ENCODE results near the gene RIC1.
"Not testable (repeated sequence)": the region's sequence is repeated elsewhere in the genome, so short reads cannot be mapped to it uniquely, and the experiment has no call there.

RIC1 gene, protein sequence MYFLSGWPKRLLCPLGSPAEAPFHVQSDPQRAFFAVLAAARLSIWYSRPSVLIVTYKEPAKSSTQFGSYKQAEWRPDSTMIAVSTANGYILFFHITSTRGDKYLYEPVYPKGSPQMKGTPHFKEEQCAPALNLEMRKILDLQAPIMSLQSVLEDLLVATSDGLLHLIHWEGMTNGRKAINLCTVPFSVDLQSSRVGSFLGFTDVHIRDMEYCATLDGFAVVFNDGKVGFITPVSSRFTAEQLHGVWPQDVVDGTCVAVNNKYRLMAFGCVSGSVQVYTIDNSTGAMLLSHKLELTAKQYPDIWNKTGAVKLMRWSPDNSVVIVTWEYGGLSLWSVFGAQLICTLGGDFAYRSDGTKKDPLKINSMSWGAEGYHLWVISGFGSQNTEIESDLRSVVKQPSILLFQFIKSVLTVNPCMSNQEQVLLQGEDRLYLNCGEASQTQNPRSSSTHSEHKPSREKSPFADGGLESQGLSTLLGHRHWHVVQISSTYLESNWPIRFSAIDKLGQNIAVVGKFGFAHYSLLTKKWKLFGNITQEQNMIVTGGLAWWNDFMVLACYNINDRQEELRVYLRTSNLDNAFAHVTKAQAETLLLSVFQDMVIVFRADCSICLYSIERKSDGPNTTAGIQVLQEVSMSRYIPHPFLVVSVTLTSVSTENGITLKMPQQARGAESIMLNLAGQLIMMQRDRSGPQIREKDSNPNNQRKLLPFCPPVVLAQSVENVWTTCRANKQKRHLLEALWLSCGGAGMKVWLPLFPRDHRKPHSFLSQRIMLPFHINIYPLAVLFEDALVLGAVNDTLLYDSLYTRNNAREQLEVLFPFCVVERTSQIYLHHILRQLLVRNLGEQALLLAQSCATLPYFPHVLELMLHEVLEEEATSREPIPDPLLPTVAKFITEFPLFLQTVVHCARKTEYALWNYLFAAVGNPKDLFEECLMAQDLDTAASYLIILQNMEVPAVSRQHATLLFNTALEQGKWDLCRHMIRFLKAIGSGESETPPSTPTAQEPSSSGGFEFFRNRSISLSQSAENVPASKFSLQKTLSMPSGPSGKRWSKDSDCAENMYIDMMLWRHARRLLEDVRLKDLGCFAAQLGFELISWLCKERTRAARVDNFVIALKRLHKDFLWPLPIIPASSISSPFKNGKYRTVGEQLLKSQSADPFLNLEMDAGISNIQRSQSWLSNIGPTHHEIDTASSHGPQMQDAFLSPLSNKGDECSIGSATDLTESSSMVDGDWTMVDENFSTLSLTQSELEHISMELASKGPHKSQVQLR (N-terminal part only)

DNA sequence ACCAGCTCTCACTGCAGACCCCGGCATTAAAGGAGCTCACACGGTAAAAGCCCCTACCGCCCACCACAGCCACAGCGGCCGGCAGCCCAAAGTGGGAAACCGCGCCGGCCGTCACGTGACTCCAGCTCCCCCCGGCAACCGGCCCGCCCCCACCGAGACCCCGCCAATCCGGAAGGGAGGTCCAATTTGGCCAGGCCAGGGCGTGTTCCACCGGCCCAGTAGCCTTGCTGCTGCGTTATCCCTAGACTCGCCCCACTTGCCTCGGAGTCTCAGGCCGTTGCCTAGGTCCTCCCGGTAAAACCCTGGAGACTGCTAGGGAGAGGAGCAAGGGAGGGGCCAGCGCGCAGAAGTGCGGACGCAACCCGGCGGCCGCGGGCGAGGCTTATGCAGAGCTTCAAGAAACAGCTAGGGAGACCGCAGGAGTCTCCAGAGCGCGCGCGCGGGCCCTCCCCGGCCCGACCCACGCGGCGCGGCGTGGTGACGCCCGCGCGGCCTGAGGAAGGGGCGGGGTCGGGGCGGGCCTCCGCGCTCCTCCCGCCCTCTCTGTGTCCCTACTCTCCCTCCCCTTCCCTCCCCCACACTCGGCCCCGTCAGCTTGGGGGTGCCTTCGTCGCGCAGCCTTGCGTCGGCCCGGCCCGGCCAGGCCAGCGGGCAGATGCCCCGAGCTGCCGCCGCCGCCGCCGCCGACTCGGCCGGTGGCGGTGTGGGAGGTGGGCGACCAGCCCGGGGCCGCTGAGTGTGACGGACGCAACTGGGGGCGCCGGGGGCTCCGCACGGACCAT, at the start of gene RIC1:
Gene RIC1, plus strand, starts transcription at position 578 of the 782 bp plus-strand sequence. Its CDS starts 203 bp downstream, at position 781.
- DNase-seq (ENCODE audit: low read depth) = peak; percentile 76

DNA sequence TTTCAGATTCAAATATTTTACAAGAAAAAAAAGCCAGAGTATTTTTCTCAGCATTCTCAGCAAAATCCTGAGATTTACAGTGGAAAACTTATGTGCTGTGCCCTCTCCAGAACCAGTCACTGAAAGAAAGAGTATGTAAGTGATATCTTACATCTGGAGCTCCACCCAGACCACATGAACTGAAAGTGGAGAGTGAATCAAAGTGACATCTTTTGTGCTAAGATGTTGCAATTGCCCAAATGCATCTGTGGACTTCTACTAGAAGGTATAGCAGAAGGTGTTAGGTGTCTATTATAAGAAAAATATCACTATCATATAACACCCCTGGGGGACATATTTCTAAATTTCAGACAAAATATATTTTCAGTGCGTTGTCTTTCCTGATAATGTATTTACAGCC, 49.0 kb upstream of the RIC1 start:
- DNase-seq (ENCODE audit: low read depth) = no peak

DNA sequence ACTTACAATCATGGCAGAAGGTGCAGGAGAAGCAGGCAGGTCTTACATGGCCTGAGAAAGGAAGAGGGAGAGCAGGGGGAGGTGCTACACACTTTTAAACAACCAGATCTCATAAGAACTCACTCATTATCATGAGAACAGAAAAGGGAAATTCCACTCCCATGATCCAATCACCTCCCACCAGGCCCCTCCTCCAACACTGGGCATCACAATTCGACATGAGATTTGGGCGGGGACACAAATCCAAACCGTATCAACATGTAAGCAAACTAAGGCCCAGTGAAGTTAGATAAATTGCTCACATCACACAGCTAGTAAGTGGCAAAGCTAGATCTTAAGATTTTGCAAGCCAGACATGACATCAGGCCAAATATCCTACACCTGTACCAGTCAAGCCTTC, 48.3 kb upstream of the RIC1 start:
- no peak for DNase-seq (ENCODE audit: low read depth)

DNA sequence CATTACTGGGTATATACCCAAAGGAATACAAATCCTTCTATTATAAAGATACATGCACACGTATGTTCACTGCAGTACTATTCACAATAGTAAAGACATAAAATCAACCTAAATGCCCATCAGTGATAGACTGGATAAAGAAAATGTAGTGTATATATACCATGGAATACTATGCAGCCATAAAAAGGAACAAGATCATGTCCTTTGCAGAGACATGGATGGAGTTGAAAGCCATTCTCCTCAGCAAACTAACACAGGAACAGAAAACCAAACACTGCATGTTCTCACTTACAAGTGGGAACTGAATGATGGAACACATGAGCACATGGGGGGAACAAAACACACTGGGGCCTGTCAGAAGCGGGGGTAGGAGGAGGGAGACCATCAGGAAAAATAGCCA, 47.2 kb upstream of the RIC1 start:
- not testable (repeated sequence) for DNase-seq (ENCODE audit: low read depth)

DNA sequence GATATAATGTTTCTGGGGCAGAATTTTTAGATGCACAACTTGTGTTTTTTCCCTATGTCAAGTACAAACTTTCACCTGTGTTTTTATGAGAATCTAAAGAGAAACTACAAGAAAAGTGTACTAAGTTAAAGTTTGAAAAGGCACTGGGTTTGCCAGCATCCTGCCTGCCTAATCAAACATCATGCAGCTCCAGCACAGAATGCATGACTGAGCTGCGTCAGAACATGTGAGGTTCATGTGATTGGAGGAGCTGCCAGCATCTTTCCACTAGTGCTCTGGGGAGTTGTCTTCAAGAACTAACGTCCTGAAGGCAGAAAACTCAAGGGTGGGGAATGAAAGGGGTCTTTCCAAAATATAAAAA, 46.1 kb upstream of the RIC1 start:
- DNase-seq (ENCODE audit: low read depth) = no peak

DNA sequence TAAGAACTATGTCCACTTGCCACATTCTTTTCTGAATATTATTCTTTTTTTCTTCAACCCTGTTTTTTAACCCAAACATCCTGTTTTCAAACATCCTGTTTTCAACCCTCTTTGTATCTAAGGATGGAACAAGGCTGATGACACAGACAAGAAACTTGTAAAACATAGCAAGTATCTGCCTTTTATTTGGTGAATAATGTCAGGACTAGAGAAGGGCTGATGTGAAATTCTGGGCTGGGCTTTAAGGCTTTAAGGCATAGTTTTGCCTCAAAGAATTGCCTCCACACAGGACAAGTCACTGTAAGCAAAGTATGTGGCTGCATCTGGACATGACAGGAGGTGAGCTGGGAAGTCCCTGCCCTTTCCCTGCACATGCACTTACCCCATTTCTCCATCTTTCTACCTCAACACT, 42.5 kb upstream of the RIC1 start:
- no peak for DNase-seq (ENCODE audit: low read depth)

DNA sequence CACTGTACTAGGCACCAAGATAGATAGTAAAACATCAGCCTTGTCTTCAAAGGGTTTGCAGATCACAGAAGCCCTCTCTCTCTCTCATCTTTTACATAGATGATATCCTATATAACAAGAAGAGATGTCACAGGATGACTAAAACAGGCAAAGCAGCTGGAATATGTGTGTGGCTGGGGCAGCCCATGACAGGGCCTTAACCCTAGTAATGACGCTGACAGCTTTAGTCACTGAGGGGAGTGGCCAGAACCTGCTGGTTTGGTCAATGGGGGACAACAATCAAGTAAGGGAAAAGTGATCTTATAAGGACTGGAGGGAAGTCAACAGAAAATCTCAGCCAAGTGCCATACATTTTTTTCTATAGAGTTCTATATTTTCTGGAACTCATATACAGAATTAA, 41.9 kb upstream of the RIC1 start:
- no peak for DNase-seq (ENCODE audit: low read depth)

DNA sequence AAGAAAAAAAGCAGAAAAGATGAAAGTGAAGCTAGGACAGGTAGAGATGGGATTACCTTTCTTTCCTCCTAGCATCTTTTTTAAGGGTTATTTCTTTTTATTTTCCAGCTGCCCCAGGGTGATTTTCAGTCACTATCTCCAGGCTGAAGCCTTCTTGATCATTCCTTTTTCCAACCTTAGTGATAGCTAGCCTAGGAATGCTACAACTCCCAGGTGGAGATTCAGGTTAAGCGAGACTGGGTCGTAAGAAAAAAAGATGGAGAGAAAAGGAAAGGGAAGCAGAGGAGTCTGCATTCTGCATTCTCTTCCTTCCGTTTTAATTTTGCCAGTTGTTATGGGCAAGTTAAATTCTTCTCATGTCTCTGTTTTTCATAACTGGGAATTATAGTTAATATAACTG, 36.7 kb upstream of the RIC1 start:
- no peak for DNase-seq (ENCODE audit: low read depth)

DNA sequence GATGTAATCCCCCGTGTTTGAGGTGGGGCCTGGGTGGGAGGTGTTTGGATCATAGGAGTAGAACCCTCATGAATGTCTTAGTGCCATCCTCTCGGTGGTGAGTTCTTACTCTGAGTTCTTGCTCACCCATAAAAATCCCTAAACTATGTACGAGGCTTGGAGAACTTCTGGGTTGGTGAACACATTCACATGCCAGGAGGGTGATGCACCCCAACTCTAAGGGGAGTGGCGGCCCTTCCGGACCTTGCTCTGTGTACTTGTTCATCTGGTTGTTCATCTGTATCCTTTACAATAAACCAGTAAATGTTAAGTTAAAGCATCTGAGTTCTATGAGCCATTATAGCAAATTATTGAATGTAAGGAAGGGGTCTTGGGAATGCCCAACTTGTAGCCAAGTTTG, 36.0 kb upstream of the RIC1 start:
- no peak for DNase-seq (ENCODE audit: low read depth)

DNA sequence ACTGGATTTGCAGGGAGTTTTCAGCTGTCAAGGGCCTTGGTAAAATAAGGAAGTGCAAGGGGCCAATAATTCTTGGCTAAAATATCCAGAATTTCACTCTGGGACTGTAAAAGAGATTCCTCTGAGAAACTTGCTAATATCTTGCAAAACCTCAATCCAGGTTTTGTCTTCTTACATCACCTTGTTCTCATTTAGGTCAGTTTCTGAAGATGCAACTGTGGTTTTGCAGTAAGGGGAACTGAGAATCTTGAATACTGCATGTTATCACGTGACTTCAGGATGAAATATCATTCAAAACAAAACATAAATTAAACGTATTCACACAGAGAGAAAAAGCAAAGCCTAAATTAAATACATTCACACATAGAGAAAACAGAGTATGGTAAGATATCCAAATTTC, 35.0 kb upstream of the RIC1 start:
- DNase-seq (ENCODE audit: low read depth) = no peak

DNA sequence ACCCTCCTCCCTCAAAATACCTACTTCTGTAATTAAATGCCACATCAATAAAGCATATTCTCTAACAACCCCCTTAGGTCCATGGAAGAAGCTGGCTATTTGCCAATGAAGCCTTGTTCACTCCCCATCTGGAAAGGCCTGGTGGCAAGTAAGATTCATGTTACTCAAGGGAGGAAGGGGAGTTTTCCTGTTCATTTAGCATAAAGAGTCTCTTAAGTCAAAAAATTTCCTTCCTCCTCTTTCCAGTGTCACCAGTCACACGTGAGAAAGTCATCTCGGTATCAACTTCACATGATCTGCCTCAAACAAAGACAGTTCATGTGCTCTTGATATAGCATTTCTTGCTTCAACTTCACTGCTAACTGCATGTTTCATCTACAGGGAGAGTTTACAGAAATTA, 32.7 kb upstream of the RIC1 start:
- DNase-seq (ENCODE audit: low read depth) = no peak

DNA sequence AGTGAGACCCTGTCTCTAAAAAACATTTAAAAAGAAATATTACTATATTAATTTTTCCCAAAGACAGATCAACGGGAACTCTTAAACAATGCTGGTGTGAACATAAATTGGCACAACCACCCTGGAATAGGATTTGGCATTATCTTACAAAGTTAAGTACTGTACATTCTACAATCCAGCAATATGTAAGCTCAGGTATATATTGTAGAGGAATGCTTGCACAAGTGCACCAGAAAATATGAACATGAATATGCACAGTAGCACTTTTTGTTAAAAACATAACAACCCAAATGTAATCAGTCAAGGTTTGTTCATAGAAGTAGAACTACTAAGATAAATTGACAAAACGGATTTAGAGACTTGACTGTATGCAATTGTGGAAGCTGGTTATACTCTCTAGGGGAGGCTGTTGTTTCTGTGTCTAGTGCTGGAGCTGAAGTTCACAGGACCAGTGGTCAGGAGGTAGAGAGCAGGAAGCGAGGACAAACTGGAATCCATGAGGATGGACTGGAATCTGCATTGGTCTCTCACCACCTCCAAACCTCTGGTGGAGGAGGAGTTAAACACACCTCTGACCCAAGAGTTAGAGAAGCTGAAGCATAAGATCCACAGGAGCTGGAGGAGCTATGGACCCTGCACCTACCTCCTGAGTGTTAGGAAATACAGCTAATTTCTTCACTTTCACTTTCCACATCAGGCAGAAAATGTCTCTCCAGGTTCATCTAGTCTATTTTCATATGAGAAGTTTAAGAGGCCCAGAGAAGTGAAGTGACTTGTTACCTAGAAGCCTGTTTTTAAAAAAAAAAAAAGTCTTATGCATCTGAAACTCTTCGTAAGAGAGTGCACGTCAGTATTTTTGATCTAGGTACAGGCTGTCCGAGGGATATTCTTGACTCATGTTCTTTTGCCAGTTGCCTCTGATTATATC, 20.3 kb upstream of the RIC1 start:
- DNase-seq (ENCODE audit: low read depth) = no peak

DNA sequence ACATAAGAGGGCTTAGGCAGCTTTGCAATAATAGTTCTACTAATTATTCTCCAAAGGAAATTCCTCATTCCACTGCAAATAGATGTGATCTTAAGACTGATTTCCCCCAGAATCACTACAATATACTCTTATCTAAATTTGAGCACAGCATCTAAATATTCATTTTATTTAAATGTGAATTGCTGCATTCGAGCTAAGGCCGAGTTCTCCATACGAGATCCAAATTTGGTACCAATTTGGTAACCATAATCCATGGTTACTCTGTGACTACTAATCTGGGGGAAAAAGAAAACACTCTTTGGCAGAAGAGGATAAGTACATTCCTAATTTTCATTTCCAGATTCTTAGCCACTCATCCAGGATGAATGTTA, 19.7 kb upstream of the RIC1 start:
- DNase-seq (ENCODE audit: low read depth) = no peak

DNA sequence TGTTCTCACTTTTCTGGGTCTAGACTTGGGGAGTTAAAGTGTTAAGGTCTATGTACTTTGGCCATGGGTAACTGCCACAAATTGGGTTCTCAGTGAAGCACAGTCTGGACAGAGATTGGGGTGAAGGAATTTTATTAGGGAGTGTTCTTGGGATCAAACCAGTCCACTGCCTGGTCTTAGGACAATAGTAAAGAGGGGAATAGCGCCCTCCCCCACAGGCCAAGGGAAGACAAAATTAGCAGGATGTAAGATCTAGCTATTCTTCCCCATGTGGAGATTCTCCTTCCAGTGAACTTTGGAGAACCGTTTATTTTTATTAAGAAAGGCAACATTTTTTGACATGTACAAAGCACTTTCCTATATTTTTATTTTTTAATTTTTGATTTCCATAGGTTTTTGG, 18.4 kb upstream of the RIC1 start:
- DNase-seq (ENCODE audit: low read depth) = no peak

DNA sequence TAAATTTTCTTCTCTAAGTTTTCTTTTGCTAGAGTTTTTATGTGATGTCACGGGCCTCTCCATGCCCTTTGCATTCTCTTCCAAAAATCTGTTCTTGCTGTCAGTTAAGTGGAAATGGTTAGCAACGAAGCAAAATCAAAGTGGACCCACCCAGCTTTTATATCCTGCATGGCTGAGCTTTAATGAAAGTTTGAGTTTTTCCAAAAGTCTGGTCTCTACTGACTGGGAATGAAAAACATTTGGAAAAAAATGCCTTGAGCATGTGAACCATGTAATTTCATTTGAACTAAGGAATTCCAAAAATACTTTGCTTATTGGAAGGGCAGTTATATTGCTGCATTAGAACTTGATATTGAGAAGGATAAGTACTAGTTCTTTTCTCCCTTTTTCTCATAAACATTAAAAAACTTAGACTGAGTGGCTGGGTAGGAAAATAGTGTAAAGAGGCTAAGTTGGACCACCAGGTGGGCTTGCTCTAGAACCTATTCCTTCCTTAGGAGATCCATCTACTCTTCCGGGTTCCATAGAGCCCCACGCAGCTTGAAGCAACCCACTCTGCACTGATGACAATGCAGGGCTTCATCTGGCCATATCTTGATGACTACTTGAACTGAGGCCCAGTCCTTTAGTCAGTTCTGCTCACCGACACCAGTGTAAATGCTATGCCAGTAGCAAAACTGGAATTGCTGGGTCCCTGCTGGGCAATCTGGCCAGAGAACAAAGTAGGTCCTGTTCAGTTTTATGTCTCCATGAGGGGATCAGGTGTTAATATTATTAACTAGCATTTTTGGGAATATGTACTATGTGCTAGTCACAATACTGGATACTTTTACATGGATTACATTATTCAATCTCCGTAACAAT, 17.4 kb upstream of the RIC1 start:
- no peak for DNase-seq (ENCODE audit: low read depth)

DNA sequence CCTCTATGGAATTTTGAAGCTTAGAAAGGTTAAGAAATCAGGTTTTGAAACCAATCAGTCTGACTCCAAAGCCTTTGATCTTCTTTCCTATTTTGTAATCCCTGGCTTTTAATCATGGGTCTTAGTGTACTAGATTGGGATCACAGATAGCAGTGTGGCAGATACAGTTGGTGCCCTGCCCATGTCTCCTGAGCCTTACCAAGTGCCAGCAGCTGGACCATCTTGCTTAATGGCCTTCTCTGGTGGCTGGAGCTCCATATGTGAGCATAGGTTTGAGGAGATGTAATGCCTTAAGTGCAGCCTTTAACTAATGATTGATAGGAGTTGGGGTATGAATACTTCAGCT, 16.7 kb upstream of the RIC1 start:
- DNase-seq (ENCODE audit: low read depth) = no peak

DNA sequence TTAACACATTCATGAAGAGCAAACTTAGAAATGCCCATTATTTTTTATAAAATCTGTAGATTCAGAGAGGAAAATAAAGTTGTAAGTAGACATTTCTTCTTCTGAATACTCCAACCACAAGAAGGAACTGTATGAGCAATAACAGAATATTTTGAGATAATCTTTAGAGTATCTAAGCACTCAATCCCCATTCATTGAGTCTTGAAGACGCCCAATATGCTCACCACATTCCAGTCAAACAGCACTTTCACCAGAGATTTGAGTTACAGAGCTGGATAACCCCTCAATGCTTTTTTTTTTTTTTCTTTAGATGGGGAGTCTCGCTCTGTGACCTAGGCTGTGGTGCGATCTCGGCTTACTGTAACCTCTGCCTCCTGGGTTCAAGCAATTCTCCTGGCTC, 14.7 kb upstream of the RIC1 start:
- no peak for DNase-seq (ENCODE audit: low read depth)

DNA sequence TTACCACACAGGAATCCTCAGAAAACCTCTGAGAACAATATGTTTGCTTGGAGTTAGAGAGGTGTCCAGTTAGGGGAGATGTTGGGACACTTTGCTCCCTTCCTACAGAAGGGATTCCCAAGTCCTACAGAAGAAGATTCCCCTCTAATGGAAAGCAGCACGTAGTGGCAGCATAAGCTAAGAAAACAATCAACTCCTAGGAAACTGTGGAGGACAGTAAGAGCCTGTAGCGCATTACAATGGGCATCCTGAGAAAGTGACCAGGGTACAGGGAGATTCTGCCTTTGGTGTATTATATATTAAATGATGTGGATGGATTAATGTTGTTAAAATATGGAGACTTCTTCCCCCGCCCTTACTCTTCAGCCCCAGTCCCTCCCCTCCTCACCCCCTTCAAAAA, 13.9 kb upstream of the RIC1 start:
- no peak for DNase-seq (ENCODE audit: low read depth)

DNA sequence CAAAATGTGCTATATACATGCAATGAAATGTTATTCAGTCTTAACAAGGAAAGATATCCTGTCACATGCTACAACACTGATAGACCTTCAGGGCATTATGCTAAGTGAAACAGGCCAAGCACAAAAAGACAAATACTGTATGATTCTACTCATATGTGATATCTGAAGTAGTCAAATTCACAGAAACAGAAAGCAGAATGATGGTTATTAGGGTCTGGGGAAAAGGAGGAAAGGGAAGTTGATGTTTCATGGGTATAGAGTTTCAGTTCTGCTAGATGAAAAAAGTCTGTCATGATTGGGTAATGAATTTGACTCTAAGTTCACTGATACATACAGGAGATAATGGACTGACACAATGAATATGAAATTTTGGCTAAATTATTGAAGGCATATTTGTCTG, 11.2 kb upstream of the RIC1 start:
- no peak for DNase-seq (ENCODE audit: low read depth)

DNA sequence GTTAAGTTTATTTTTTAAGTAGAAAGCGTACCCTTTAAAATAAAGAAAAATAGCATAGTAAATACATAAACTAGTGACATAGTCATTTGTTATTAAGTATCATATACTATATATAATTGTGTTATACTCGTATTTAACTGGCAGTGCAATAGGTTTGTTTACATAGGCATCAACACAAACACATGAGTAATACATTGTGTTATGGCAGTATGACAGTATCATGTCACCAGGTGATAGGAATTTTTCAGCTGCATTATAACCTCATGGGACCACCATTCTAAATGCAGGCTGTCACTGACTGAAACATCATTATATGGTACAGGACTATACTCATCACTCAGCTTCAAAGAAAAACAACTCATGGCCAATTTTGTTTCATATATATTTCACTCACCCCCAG, 8.4 kb upstream of the RIC1 start:
- DNase-seq (ENCODE audit: low read depth) = no peak

Measured in stimulated activated CD8-positive, alpha-beta memory T cell treated with anti-CD3 and anti-CD28 coated beads, Interleukin-12 subunit alpha, Interleukin-12 subunit beta, amount 100 ng/mL, for 1 hour (primary cell).